Endothelial cell of umbilical vein (primary cell): ENCODE results near the gene TBC1D14. TPM values are rescaled to one million over a fixed set of nuclear protein-coding genes. Genes with fewer than 3 reads are reported as not detected.

Source experiments
- BruUV-seq: library from RNA; stranded (reverse); fragments of 400-500 nt; replicated peaks from 2 replicates; lab custom pipeline; 2021; lab: Mats Ljungman, UMichigan
- CTCF ChIA-PET: fragments of 300-600, 350-600 bp; sonication (Branson Sonifier 250); formaldehyde crosslinking; loops from one replicate; lab custom pipeline; 2021; ENCODE audit warnings: antibody characterized with exemption, inconsistent platforms; lab: Charles Lee
- POLR2A ChIA-PET: fragments of 300-600, 350-600 bp; sonication (Branson Sonifier 250); formaldehyde crosslinking; loops from one replicate; lab custom pipeline; 2021; ENCODE audit warnings: antibody characterized with exemption, inconsistent platforms; lab: Charles Lee
- DNase-seq: peaks from one replicate; pipeline ENCODE4 v3.0.0-alpha.2; 2011; ENCODE audit warnings: low read depth, low spot score
- FAIRE-seq: peaks from 2 replicates; lab custom pipeline; 2011; peaks lifted over from hg19 to GRCh38; lab: Jason Lieb, UNC
- H2AFZ ChIP-seq: 2 replicates; pipeline ENCODE4 v1.6.0; 2012; ENCODE audit warnings: low read depth, low read length, control low read depth, inconsistent platforms
- H3K27ac ChIP-seq: 2 replicates; pipeline ENCODE4 v1.5.1; 2011; ENCODE audit warnings: low read depth, mild to moderate bottlenecking, control low read depth, low read length, moderate library complexity; ENCODE audit not compliant: insufficient read depth
- H3K27me3 ChIP-seq, 2 experiments: 2 replicates each; pipeline versions ENCODE4 v1.6.0 to v1.6.1; 2011; ENCODE audit warnings: low read length in 2 of 2, mixed read lengths in 1 of 2; ENCODE audit not compliant: control insufficient read depth in 2 of 2, insufficient read depth in 2 of 2
- H3K36me3 ChIP-seq, 2 experiments: 2 replicates in 1 of 2; 3 replicates in 1 of 2; pipeline ENCODE4 v1.5.1; 2011; ENCODE audit warnings: low read length in 2 of 2, mild to moderate bottlenecking in 1 of 2, moderate library complexity in 1 of 2; ENCODE audit not compliant: control insufficient read depth in 2 of 2, insufficient read depth in 2 of 2; ENCODE audit errors: extremely low read depth in 1 of 2
- H3K4me1 ChIP-seq: 3 replicates; pipeline ENCODE4 v1.5.1; 2011; ENCODE audit warnings: mild to moderate bottlenecking, low read length; ENCODE audit not compliant: control insufficient read depth, insufficient read depth; ENCODE audit errors: extremely low read depth
- H3K4me2 ChIP-seq: 2 replicates; pipeline ENCODE4 v1.6.1; 2011; ENCODE audit warnings: low read length, control low read depth, mixed read lengths; ENCODE audit not compliant: insufficient read depth
- H3K4me3 ChIP-seq, 3 experiments: fragments of 200-600 bp in 1 of 3; sonication (generic), shearing (Covaris generic) in 1 of 3; replicated peaks in 1 of 3; 2 replicates each; pipeline ENCODE4 v1.5.1; 2011 to 2016; ENCODE audit warnings: control low read depth in 3 of 3, low read length in 3 of 3, mild to moderate bottlenecking in 2 of 3, inconsistent platforms in 1 of 3, low read depth in 1 of 3, moderate library complexity in 1 of 3; ENCODE audit not compliant: insufficient read depth in 1 of 3
- H3K79me2 ChIP-seq: 2 replicates; pipeline ENCODE4 v1.6.0; 2012; ENCODE audit warnings: low read length, inconsistent platforms; ENCODE audit not compliant: control insufficient read depth, insufficient read depth
- H3K9ac ChIP-seq: replicated peaks from 2 replicates; pipeline ENCODE3; 2011; ENCODE audit warnings: low read length, control low read depth; ENCODE audit not compliant: insufficient read depth; ENCODE audit errors: extremely low read depth
- H3K9me1 ChIP-seq: replicated peaks from 3 replicates; pipeline ENCODE4 v1.6.0; 2011; ENCODE audit warnings: mild to moderate bottlenecking, low read length; ENCODE audit not compliant: control insufficient read depth, insufficient read depth; ENCODE audit errors: extremely low read depth
- H3K9me3 ChIP-seq: replicated peaks from 2 replicates; pipeline ENCODE4 v1.5.1; 2012; ENCODE audit warnings: low read length, inconsistent platforms; ENCODE audit not compliant: control insufficient read depth, insufficient read depth
- H4K20me1 ChIP-seq: replicated peaks from 2 replicates; pipeline ENCODE3; 2011; ENCODE audit warnings: mild to moderate bottlenecking, low read length; ENCODE audit not compliant: control insufficient read depth, insufficient read depth; ENCODE audit errors: extremely low read depth
- EZH2 ChIP-seq: IDR thresholded peaks from 2 replicates; pipeline ENCODE4 v1.6.1; 2012; ENCODE audit warnings: borderline replicate concordance, low read depth, mild to moderate bottlenecking, moderate library complexity, low read length, inconsistent platforms; ENCODE audit not compliant: severe bottlenecking
- FOS ChIP-seq: IDR thresholded peaks from 2 replicates; pipeline ENCODE4 v1.6.1; 2011; ENCODE audit warnings: mild to moderate bottlenecking, low read length, moderate library complexity, borderline replicate concordance; ENCODE audit not compliant: insufficient read depth
- GATA2 ChIP-seq: IDR thresholded peaks from 2 replicates; pipeline ENCODE4 v1.7.0; 2011; ENCODE audit warnings: low read depth, mild to moderate bottlenecking, moderate library complexity, mixed read lengths, low read length; ENCODE audit not compliant: insufficient read length, insufficient read depth
- JUN ChIP-seq: IDR thresholded peaks from 2 replicates; pipeline ENCODE4 v1.6.1; 2011; ENCODE audit warnings: borderline replicate concordance, low read depth; ENCODE audit not compliant: insufficient read length, insufficient read depth
- MYC ChIP-seq: IDR thresholded peaks from one replicate; pipeline ENCODE4 v1.6.1; 2011; ENCODE audit warnings: mild to moderate bottlenecking, low read depth, low read length
- POLR2A ChIP-seq: IDR thresholded peaks from 2 replicates; pipeline ENCODE4 v1.6.1; 2012; ENCODE audit warnings: low read depth, mild to moderate bottlenecking, control low read depth, low read length
- POLR2AphosphoS5 ChIP-seq: IDR thresholded peaks from 2 replicates; pipeline ENCODE4 v1.6.1; 2012; ENCODE audit warnings: low read depth, mild to moderate bottlenecking, control low read depth, low read length, moderate library complexity; ENCODE audit not compliant: insufficient read depth
- dilution Hi-C: fragments of 300-500 bp; cut with MboI; formaldehyde crosslinking; loops from one replicate; pipeline ENCODE4 v1.15.0; 2019; ENCODE audit warnings: low sequenced_read_pairs; ENCODE audit not compliant: extremely low pct_ligation_motif_present
- intact Hi-C: fragments of 100-400 bp; cut with micrococcal nuclease; formaldehyde crosslinking; loops from one replicate; pipeline ENCODE4 v1.10.0; 2022
- polyA plus RNA-seq, 4 experiments: library from polyadenylated mRNA; depleted of rRNA in 3 of 4; stranded (reverse) in 3 of 4; unstranded in 1 of 4; fragments of >200 nt; gene quantifications; 2 replicates each; pipeline versions ENCODE4 v1.2.1 to v1.2.3, GENCODE V29; 2011 to 2012; ENCODE audit warnings: missing spikeins in 1 of 4
- total RNA-seq: library from RNA; stranded (reverse); gene quantifications from 2 replicates; pipeline ENCODE4 v1.2.3, GENCODE V29; 2021
- TF ChIP-seq, protein P1 (sequence below): IDR thresholded peaks from 2 replicates; pipeline ENCODE4 v1.6.1; 2011; ENCODE audit not compliant: insufficient read depth, insufficient read length
- TF ChIP-seq, protein P2 (sequence below), 2 donors: IDR thresholded peaks; 1 replicate in 1 of 2; 2 replicates in 1 of 2; pipeline ENCODE4 v1.5.1; 2011; ENCODE audit warnings: low read length in 2 of 2, mild to moderate bottlenecking in 2 of 2, moderate library complexity in 2 of 2, control low read depth in 1 of 2, inconsistent platforms in 1 of 2, low read depth in 1 of 2; ENCODE audit not compliant: insufficient read depth in 1 of 2; ENCODE audit errors: extremely low read depth in 1 of 2

TBC1D14 gene
- total and polyA plus RNA-seq, 2 donors (not counting 3 experiments of a cell fraction or from before 2014, with no cell fraction given), result 23.7 to 24.8 TPM

DNA sequence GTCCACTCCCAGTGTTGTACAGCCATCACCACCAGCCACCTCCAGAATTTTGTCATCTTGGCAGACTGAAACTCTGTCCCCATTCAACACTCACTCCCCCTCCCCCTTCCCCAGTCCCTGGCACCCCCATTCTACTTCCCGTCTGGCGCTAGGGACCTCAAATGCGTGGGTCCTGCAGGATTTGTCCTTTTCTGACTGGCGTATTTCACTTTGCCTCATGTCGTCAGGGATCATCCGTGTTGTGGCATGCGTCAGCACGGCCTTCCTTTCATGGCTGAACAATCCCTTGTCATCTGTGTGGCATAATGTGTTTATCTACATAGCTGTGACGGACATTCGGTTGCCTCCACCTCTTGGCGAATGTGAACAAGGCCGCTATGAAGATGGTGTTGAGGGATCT lies 139.0 kb downstream of the TBC1D14 start:
- no peaks in the 10 kb centered on the region for H4K20me1 ChIP-seq
- no peak overlapping the region for H3K9ac ChIP-seq
- peaks cover 9% of the 10 kb centered on the region for H3K4me1 ChIP-seq
- TF ChIP-seq GATA2 (no peak), JUN (no peak), MYC (no peak)
- no TSS peak for BruUV-seq
- H3K4me2 ChIP-seq, result no peak overlapping the region
- FAIRE-seq (no peak), DNase-seq (no peak)
- H3K36me3 ChIP-seq, result peaks cover 0 to 2% of the 10 kb centered on the region in 2 experiments
- POLR2A ChIA-PET, result no interaction called here
- no peaks in the 10 kb centered on the region for H3K9me3 ChIP-seq
- CTCF ChIA-PET, result interaction anchor here (1.7 kb wide), 1 partner anchor 10 kb away, joined by 5 read pairs; no protein-coding TSS in a partner anchor
- no peak overlapping the region for H2AFZ ChIP-seq
- no peaks in the 10 kb centered on the region for H3K9me1 ChIP-seq
- H3K27ac ChIP-seq, result no peak overlapping the region
- dilution Hi-C loops (no loop called here), intact Hi-C loops (loop anchor here (10.0 kb wide), 1 partner anchor 264 kb away; the partner anchor contains the start of gene KIAA0232)
- H3K4me3 ChIP-seq, result no peak overlapping the region
- peaks cover 55% of the 10 kb centered on the region for H3K79me2 ChIP-seq
- no peaks in the 10 kb centered on the region for H3K27me3 ChIP-seq

DNA sequence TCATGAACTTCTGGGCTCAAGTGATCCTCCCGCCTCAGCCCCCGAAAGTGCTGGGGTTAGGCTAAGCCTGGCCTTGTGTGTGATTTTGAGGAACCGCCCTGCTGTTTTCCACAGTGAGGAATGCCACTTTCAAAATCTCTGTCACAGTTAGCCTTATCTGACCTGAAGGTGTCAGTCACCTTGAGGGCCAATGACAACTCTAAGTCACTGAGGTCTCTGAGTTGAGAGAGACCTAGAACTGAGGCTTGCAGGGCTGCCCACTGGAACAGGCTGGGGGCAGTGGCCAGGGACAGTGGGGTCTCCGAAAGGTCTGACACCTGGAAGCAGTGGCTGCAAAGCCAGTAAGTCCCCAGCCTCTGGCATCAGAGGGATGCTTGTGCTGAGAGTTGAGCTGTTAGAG lies 139.7 kb downstream of the TBC1D14 start:
- no peak overlapping the region for H3K4me2 ChIP-seq
- POLR2A ChIA-PET, result no interaction called here
- no TSS peak for BruUV-seq

More for the DNA sequence above, 139.7 kb downstream of the TBC1D14 start:
- Histone ChIP-seq H3K4me3 (no peak overlapping the region), H3K27ac (no peak overlapping the region), H3K4me1 (peaks cover 5% of the 10 kb centered on the region), H3K9ac (no peak overlapping the region), H4K20me1 (no peaks in the 10 kb centered on the region), H3K9me3 (no peaks in the 10 kb centered on the region), H3K9me1 (no peaks in the 10 kb centered on the region), H3K79me2 (peaks cover 53% of the 10 kb centered on the region), H3K27me3 (no peaks in the 10 kb centered on the region), H3K36me3 (peaks cover 0 to 2% of the 10 kb centered on the region in 2 experiments), H2AFZ (no peak overlapping the region)
- CTCF ChIA-PET, result interaction anchor here (1.7 kb wide), 1 partner anchor 10 kb away, joined by 5 read pairs; no protein-coding TSS in a partner anchor
- dilution Hi-C loops, result no loop called here
- DNase-seq (no peak), FAIRE-seq (no peak)
- intact Hi-C loops, result loop anchor here (10.0 kb wide), 1 partner anchor 264 kb away; the partner anchor contains the start of gene KIAA0232
- TF ChIP-seq, protein P1, sequence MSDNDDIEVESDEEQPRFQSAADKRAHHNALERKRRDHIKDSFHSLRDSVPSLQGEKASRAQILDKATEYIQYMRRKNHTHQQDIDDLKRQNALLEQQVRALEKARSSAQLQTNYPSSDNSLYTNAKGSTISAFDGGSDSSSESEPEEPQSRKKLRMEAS, result no peak
- TF ChIP-seq MYC (no peak), GATA2 (no peak), POLR2AphosphoS5 (no peak), EZH2 (no peak), POLR2A (no peak), FOS (no peak), JUN (no peak)
- TF ChIP-seq, protein P2, sequence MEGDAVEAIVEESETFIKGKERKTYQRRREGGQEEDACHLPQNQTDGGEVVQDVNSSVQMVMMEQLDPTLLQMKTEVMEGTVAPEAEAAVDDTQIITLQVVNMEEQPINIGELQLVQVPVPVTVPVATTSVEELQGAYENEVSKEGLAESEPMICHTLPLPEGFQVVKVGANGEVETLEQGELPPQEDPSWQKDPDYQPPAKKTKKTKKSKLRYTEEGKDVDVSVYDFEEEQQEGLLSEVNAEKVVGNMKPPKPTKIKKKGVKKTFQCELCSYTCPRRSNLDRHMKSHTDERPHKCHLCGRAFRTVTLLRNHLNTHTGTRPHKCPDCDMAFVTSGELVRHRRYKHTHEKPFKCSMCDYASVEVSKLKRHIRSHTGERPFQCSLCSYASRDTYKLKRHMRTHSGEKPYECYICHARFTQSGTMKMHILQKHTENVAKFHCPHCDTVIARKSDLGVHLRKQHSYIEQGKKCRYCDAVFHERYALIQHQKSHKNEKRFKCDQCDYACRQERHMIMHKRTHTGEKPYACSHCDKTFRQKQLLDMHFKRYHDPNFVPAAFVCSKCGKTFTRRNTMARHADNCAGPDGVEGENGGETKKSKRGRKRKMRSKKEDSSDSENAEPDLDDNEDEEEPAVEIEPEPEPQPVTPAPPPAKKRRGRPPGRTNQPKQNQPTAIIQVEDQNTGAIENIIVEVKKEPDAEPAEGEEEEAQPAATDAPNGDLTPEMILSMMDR (IDR thresholded peaks at IDR 0.05; ENCODE audit: extremely low read depth in 1 of 2, insufficient read depth in 1 of 2, low read depth in 1 of 2, low read length in 2 of 2), result no peak
